HG03039 (cell line): ENCODE results near the gene SMYD3.
"Not testable (repeated sequence)": the region's sequence is repeated elsewhere in the genome, so short reads cannot be mapped to it uniquely, and the experiment has no call there.

Experiments used
- ATAC-seq: cut with Tn5 transposase; IDR thresholded peaks from one replicate; pipeline ENCODE4 v1.9.1; 2021; ENCODE audit warnings: mild to moderate bottlenecking, moderate library complexity; ENCODE audit not compliant: unreplicated experiment

The SMYD3 gene

DNA sequence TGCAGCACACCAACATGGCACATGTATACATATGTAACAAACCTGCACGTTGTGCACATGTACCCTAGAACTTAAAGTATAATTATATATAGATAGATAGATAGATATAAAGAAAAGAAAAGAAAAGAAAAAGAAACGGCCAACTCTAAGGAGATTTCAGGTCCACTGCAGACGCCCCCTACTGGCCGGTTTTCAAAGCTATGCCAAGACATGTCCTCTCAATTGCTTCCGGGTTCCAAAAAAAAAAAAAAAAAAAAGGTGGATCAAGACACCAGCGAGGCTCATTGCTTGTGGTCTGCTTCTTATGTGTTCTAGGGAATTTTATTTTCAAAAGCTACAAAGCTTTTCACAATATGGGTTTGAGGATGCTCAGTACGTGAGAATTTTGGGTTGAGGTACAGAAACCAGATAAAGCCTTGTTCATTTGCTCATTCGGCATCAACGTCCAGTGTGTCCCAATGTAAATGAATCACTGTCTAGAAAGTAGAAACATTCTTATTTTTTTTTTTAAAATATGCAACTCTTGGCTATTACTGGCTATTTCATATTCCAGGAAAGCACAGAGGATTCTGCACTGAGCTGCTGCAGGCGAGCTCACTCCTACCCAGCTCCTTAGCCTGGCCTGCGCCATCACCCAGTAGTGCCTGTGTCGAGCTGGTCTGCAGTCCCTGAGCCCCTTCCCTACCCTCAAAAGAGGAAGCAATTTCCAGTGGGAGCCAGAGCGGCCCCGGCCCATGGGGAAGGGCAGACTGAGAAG, 709.3 kb downstream of the SMYD3 start:
- no peak for ATAC-seq

DNA sequence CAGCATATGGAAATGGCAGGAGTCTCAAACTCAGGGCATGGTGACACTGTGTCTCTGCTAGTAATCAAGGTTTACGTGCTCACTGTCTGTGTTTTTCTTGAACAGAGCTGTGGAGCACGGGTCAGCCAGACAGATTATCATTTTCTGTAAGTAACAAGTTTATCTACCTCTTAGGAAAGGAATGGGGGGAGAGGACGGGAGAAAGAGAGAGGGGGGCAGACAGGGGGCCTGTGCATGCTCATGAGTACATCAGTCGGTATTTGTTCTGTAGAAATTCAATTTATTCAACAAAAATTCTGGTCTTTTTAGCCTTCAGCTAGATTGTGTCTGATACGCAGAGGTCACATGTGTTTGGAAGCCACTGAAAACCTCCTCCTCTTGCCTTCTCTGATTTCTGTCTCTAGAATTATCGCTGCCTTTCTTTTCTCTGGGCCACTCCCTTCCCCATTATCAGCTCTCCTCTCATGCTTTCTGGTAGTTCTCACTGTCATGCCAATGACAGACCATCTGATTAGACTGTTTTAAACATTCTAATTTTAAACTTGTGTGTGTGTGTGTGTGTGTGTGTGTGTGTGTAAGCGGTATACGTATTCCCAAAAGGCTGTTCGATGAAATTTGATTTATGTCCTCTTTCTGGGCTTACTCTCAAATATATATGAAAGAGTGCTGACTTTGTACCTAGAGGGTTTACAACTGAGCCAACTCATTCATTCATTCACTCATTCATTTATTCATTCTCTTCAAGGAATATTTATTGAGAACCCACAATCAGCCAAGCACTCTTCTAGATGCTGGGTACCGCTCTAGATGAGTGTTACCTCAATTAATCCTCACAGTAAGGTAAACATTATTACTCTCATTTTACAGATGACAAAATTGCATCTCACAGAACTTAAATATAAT, 715.4 kb downstream of the SMYD3 start:
- no peak for ATAC-seq

DNA sequence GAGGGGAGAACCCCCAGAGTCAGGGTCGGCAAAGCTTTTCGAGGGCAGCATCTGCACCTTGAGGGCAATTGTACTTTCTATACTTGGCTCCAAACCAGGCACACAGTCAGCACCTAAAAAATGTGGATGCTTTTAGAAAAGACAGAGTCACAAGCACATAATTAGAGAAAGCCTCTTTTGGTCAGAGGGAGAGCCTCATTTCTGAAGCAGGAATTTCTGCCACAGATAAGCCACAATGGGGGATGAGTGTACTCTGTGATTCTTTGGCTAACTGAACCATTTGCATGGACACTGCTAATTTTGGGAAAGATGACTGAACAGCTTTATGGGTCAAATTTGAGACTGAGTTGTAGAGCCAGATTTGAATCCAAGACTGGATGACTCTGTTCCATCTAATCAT, 716.6 kb downstream of the SMYD3 start:
- ATAC-seq: no peak

DNA sequence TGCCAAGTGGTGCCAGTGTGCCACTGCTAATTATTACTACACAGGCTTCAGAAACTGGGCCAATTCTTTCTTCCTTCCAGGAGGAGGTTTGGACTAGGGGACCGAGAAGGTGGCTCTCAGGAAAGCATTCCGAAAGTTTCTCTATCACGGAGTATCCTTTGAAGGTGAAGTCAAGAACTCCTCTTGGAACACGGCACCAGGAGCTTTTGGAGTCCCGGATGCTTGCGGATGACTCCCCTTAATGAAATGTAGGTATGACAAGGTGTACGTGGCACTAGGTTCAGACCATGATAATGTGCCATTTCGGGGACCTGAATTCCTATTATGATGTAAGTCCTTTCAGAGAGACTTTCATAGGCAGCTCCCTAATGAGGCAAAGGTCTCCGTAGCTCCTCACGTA, 718.2 kb downstream of the SMYD3 start:
- ATAC-seq: no peak

DNA sequence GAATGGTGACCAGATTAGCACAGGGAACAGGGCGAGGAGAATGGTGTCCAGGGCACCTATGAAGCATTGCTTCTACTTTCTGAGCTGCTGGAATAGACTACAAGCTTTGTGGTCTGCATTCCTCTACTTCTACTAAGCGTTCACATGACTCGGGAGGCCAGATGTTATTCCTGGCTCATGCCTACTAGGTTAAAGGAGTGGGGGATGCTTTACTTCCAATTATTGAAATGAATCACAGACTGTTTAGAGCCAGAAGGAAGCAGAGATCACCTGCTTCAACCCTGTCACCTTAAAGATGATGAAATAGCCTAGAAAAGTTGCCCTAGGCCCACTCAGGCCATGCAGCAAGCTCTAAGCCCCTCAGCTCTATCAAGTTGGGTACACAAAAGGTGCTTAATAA, 718.8 kb downstream of the SMYD3 start:
- ATAC-seq: no peak

DNA sequence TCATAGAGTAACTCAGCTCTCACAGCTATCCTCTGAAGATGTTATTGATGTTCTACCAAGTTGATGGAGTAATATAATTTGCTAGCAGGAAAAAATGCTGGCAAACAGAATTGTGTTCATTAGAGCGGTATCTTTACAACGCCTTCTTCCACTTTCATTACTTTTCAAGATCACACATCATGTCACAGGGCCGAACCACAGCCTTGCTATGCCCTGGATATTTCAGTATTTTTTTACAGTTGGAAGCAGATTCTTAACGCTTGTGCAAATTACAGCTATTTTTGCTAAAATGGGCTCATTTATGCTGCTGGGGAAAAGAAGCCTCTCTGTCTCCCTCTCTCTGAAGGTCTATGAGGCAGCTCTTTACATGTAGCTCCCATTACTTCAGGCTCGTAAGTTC, 720.1 kb downstream of the SMYD3 start:
- ATAC-seq: no peak

DNA sequence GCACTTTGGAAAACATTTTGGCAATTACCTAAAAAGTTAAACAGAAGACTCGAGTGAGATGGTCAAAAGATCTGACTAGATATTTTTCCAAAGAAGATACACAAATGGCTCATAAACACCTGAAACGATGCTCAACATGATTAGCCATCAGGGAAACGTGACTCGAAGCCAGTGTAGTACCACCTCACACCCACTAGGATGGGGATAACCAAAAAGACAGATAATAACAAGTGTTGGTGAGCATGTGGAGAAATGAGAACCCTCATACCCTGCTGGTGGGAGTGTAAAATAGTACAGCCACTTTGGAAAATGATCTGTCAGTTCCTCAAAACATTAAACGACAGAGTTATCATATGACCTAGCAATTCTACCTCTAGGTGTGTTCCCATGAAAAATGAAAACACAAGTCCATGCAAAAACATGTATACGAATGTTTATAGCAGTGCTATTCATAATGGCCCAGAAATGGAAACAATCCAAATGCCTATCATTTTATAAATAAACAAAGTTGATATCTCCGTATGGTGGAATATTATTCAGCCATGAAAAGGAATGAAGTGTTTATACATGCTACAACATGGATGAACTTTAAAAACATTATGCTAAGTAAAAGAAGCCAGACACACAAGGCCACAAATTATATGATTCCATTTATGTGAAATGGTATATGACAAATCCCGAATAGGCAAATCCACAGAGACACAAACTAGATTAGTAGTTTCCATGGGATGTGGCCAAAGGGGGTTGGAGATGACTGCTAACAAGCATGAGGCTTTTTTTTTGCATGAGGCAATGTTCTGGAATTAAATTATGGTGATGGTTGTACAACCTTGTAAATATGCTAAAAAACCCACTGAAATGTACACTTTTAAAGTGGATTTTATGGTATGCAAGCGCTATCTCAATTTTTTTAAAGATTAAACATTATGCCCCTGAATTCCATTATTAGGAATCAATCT, 727.0 kb downstream of the SMYD3 start:
- no peak for ATAC-seq

DNA sequence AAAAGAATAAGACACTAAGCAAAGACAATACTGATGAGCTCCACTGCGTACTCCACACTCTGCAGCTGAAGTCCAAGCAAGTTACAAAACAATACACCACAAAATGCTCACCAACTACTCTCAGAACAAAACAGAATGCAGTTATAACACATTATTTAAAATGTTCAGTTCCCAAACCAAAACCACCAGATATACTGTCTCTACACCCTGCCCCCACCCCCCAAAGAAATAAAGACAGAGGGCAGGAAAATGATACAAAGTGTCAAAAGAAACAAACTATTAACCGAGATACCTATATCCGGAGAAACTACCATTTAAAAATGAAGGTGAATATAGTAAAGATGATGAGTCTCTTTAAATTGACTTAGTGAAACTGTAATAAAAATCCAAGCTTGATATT, 729.3 kb downstream of the SMYD3 start:
- no peak for ATAC-seq

DNA sequence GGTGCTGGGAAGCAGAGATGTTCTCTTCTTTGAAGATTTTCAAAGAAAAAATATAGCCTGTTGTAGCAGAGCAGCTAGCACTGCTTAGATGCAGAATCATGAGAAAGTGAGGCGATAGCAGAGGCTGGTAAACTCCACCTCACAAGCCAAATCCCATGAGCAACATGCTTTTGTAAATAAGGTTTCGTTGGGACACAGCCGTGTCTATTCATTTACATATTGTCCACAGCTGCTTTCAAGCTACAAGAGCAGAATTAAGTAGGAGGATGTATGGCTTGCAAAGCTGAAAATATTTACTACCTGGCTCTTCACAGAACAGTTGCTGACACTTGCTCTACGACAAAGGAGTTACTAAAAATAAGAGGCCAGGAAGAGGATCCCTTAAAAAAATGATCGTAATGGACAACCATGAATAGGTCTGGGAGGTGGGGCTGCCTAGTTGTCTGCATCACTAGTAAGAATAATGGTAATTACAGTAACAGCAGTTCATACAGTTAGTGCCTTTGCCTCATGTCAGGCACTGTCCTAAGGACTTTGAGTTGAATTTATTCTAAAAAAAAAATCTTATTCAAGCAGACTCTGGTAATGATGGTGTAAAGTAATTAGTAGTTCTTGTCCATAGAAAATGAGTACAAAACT, 730.3 kb downstream of the SMYD3 start:
- no peak for ATAC-seq

DNA sequence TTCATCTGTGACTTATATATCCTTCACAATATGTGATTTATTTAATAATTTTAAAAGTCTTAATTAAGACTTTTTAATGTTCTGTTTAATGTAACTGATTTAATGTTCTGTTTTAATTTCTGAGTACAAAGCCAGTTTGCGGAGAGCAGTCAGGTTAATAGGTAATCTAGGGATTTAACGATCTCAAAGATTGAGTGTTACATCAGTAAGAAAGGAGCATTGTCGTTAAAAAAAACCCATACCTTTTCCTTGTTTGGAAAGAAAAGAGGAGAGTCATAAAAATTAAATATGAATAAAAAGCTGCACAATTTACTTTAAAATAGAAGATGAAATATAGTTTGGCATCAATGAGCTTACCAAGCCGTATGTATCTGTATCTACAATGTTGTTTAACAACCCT, 730.9 kb downstream of the SMYD3 start:
- no peak for ATAC-seq

DNA sequence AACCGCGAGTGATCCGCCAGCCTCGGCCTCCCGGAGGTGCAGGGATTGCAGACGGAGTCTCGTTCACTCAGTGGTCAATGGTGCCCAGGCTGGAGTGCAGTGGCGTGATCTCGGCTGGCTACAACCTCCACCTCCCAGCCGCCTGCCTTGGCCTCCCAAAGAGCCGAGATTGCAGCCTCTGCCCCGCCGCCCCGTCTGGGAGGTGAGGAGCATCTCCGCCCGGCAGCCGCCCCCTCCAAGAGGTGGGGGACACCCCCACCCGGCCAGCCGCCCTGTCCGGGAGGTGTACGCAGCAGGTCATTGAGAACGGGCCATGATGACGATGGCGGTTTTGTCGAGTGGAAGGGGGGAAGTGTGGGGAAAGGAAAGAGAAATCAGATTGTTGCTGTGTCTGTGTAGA, 732.1 kb downstream of the SMYD3 start:
- not testable (repeated sequence) for ATAC-seq

DNA sequence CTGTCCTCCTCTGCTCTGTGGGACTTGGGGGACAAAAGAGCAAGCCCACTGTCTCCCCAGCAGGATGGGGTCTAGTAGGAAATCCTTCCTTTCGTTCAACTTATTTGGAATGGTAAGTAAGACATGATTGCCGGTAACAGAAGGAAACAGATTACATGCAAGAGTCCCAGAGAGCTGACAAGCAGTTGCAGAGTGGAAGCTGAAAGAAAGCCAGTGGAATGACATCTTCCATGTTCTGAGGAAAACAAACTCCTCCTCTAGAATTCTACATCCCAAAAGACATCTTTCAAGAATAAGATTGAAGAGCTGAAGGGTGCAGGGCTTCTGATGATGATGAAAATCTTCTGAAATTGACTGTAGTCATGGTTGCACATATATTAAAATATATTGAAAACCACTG, 732.9 kb downstream of the SMYD3 start:
- ATAC-seq: no peak

DNA sequence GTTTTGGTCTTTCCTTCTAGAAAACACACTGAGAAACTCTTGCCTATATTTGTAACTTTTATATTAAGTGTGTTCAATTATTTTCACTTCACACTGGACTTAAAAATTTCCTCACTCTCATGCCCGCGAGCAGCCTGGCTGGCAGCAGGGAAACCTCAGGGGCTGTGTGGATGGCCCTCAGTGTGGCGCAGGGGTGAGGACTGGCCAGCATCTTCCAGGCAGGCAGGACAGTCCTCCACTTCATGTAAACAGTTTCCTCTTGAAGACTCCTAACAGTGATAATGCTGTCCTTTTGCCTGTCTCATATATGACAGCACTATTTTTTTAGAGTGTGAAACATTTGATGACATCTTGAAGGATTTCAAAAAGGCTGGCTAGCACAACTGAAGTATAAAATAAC, 733.7 kb downstream of the SMYD3 start:
- ATAC-seq: no peak

DNA sequence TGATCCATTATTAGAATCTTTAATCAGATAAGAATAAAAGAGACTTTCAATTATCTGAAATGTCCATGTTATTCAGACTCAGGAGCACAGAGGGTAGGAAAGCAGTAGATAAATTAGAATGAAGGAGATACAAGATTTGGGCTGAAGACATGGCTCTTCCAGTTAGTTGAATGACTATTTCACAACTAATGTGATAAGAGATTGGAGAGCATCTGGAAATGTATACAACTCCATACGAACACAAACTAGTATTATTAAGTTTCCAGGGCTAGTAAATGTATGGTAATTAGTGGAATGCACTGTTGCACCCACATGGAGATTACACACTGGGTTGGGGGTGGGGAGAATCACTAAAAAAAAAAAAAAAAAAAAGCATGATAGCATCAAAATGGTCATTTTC, 734.3 kb downstream of the SMYD3 start:
- ATAC-seq: no peak

DNA sequence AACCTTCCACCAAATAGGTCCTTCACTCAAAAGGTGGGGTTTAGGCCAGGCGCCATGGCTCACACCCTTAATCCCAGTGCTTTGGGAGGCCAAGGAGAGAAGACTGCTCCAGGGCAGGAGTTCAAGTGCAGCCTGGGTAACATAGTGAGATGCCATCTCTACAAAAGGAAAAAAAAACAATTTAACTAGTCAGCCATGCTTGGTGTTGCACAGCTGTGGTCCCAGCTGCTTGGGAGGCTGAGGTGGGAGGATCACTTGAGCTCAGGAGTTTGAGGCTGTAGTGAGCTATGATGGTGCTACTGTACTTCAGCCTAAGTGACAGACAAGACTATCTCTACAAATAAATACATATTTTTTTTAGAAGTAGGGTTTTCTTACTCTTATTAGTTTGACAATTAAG, 734.8 kb downstream of the SMYD3 start:
- ATAC-seq: no peak

DNA sequence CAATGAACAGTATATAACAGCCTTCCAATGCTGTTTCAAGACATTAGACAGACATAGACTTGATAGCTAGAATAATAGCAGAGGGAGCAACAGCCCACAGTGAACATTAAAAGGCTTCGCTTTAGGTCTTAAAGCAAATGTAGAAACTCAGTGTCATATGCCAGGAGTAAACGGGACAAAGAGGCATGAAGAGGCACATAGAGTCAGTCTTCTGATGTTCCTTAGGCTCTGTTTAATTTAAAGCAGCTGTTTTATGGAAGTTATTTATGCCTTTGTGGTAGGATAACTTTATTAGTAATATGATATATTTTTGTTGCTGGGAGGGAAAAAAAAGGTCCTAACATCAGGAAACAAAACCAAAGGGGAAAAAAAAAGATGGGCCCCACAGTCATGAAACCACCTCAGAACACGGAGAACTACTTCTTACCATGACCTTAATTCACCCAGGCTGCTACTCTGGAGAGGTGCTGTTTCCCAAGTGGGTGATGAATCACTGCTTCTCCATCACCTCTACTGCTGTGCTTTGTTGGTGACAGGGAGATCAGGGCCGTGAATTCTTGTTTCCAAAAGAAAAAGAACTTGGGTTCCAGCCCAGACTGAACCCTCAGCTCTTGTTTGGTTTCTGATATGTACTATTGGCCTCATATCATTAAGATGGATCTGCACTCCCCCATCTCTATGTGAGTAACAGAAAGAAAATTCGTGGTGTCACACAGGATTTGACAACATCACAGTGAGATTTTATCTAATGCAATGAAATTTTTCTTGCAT, 735.4 kb downstream of the SMYD3 start:
- no peak for ATAC-seq

DNA sequence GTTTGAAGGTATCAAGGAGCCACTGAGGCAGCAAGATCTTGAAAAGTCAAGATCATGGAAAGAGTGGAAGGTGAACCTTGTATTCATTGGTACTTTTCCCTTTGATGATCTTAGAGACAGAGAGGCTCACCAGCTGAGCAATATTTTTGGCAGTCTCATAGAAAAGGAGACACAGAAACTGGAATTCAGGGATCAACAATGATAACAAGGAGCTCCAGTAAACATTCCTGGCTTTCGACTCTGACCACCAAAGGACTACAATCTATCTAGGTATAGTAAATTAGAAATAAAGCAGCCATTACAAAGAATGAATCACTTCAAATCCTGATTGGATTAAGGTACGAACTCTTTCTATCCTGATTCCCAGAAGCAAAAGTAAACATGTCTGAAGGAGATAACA, 736.9 kb downstream of the SMYD3 start:
- ATAC-seq: no peak

DNA sequence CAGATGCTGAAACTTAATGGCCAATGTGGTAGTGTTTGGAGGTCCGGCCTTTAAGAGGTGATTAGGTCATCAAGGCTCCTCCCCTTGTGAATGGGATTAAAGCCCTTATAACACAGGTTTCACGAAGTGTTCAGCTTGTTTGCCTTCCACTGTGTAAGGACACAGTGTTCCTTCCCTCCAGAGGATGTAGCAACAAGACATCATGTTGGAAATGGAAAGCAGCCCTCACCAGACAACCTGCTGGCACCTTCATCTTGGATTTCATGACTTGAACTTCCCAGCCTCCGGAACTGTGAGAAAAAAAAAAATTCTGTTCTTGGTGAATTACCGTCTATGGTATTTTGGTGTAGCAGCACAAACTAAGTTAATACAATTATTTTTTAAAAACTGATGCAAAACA, 738.5 kb downstream of the SMYD3 start:
- ATAC-seq: no peak

DNA sequence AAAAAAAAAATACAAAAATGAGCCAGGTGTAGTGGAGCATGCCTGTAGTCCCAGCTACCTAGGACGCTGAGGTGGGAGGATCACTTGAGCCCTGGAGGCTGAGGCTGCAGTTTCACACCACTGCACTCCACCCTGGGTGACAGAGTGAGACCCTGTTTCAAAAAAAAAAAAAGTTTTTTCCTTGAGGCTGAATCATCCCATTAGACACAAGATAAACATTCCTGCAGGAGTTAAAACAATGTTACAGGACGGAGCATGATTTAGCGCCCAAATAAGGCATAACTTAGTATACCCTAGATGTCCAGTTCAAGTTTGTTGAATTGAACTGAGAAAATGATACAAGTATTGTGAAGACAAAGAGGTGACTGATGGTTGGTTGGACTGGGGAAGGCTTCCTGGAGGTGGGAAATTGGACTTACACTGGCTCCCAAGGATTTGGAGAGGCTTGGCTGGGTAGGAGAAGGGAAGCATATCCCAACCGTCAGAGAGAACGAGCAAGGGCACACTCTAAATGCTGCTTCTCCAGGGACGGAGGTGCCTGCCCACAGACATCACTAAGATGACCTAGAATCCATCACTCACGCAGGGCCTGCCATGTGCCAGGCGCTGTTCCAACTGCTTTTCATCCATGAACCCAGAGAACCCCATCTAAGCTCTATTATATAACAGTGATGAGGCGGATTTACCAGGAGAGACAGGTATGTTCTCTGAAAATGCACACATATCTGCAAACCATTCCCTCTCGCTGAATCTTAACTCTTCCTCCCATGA, 741.7 kb downstream of the SMYD3 start:
- no peak for ATAC-seq
